Stimulated activated CD4-positive, alpha-beta T cell treated with anti-CD3 and anti-CD28 coated beads, Interleukin-12 subunit alpha, Interleukin-12 subunit beta, amount 100 ng/mL, for 48 hours (primary cell): ENCODE measurements around the gene CARD11.

Experiments used
- DNase-seq, 3 donors: peaks; one replicate each; pipeline ENCODE4 v3.0.0-alpha.2; 2020; ENCODE audit warnings: low read depth in 2 of 3, low spot score in 1 of 3

CARD11 gene

DNA sequence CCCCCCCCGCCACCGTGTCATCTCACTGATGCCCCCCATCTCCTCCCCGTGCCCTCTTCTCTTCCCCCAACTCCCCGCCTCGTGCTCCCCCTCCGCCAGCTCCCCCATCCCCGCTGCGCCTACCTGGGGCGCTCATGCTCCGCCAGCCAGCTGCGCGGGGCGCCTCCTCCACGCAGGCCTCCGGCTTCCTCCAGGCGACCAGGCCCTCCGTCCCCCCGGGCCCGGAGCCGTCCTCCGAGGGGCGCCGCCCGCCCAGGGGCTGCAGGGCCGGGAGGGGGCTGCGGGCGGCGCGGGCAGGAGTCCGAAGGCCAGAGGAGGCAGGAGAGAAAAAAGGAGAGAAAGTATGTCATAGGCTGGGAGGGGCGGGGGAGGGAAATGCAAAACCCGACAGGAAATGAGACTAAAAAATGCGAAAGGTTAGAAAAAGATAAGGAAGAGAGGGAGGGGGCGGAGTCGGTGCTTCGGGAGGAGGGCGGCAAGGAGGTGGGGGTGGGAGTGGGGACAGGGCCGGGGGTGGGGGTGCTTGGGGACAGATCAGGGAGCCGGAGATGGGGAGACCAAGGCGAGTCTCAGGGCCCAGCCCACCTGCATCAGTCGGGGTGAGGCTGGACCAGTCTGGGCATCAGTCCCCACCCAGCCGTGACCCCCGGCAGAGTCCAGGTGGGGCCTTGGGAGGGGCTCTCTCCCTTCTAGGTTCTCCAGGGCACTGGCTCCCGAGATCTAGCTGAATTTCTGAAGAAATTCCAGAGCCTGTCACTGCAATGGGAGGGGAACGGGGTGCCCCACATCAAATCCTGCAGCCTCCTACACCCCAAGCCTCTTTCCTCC lies at the start of gene CARD11:
Gene CARD11 (minus strand): TSS at position 324 of the 828 bp plus-strand sequence. CDS start 85,361 bp downstream, outside the sequence.
- peak; percentile 7 to 41 (median 34) for DNase-seq

DNA sequence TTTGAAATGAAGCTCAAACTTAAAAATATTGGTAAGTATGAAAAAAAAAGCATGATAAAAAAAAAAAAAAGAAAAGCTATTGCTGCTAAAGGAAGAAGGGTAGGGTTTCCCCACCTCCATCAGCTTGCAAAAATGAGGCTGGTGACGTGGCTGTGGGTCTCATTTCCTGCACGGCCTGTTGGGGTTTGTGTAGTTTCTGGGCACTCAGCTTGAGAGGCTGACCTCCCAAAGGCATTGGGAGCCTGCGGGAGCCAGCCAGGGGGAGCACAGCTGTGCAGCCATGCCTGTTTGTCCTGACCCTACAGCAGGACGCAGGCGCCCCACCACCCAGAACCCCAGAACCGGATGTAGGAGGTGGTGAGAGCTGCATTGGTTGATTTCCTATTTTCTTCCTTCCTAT lies 48.8 kb upstream of the CARD11 start:
- peak; percentile 53 to 62 (median 55) for DNase-seq

DNA sequence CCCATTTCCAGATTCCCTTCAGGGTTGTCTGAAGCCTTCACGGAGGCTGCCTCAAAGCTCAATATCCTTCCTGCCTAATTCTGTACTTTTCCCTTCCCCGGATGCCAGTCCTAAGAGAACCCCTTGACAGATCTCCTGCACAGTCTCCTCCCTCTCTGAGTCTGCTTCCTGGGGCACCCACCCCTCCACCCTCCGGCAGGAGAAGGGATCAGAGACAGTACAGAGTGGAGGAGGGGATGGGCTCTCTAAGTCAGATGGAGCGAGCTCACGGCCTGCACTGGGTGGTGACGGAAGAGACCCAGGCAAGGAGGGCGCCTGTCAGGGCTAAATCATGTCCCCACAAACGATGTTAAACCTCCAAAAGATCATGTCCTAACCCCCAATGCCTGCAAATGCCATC lies 48.0 kb upstream of the CARD11 start:
- no peak for DNase-seq

DNA sequence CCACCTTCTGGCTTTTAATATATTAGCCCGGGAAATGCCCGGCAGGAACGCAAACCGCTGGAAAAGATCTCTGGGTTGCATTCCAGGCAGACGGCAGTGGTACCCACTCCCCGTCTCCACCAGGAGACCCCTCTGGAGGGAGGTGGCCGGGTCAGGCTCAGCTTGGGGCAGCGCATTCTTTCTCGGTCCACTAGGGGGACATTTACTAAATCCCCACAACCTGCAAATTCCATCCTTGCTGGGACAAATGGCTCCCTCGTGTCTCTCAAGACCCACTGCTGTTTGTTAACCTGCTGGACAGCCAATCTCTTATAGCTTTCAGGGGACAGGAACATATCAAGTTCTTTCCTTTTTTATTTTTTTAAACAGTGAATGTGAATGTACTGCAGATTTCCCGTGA lies 45.8 kb upstream of the CARD11 start:
- DNase-seq: no peak

DNA sequence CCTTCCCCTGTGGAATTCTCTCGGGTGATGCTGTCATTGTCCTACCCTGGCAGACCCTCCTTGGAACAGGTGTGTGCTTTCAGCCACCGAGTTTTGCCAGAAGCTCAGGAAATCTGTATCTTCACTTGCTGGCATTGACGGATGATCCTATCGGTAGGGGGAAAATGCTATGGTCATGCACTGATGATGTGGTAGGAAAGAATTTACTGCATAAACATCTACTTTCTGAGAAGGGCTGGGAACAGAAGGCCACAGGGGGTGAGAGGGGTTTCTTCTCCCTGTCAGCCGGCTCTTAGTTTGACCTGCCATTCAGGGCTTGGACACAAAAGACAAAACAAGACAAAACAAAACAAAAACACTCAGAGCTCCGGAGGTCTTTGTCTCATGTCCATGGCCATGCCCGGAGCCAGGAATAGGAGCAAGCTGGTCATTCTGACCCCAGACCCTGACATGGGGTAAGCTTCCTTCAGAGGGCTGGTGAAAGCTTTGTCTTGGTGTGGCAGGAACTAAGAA lies 43.6 kb upstream of the CARD11 start:
- DNase-seq: no peak

DNA sequence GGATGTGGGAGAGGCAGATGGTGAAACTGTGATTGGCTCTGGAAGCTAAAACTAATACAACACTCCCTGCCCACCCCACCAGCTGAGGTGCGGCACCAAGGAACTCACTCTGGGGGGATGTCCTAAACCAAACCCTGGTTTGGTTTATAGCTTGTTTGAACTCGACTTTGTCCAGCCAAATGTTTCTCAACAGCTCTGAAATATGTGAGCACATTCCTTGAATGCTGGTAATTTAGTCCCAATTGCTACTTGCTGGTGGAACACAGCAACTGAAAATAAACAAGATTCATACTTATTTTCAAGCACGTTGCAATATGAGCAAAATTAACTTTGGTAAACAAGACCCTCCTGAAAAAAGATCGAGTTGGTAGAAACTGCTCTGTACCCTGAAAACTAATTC lies 39.7 kb upstream of the CARD11 start:
- DNase-seq: no peak

DNA sequence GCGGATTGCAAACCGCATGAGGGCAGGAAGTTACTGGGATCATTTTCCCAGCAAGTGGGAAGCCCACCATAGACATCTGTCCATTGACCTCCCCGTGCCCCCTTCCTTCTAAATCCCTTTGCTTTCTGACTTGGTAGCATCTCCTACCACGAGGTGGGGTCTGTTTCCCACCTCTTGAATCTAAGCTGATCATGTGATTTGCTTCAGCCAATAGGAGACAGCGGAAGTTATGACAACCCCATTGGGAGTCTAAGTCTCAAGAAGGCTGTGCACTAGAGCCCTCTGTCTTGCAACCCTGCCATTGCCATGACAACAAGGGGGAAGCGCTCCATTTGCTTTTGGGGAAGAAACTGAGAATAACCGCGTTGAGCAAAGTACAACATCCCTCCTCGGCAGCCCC lies 39.2 kb upstream of the CARD11 start:
- DNase-seq: no peak

DNA sequence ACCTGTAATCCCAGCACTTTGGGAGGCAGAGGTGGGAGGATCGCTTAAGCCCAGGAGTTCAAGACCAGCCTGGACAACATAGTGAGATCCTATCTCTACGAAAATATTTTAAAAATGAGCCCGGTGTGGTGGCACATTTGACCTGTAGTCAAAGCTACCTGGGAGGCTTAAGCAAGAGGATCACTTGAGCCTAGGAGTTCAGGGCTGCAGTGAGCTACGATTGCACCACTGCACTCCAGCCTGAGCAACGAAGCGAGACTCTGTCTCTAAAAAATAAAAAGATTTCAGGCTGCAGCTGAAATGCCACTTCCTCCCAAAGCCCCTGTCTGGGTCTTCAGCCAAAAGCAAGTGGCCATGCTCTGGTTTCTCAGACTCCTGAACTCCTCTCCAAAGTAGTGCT lies 38.7 kb upstream of the CARD11 start:
- DNase-seq: no peak

DNA sequence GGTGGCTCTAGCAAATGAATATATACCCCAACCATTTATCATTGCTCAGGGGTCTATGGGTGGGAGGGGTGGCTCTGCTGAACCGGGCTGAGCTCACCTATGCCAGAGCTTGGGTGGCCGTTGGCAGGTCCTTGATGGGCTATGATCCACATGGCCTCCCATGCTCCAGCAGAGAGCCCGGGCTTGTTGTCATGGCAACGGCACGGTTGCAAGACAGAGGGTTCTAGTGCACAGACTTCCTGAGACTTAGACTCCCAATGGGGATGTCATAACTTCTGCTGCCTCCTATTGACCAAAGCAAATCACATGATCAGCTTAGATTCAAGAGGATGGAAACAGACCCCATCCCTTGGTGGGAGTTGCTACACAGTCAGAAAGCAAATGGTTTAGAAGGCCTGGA lies 36.4 kb upstream of the CARD11 start:
- DNase-seq: no peak

DNA sequence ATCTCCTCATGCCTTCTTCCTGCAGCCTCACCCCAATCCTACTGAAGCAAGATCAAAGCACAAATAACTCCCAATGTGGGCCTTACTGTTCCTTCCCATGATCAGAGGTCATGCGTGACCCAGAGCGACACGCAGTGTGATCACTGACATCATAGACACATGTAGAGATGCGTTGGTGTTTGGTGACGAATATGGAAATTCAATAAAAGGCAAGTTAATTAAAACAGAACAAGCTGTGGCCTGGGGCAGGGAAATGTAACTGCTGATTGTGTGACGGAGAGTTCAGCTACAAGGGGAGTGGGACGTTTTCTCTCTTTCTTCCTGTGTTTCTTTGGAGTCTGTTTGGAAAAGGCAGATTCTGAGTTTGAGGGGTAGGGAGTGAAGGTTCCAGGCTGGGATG lies 34.8 kb upstream of the CARD11 start:
- DNase-seq: no peak

DNA sequence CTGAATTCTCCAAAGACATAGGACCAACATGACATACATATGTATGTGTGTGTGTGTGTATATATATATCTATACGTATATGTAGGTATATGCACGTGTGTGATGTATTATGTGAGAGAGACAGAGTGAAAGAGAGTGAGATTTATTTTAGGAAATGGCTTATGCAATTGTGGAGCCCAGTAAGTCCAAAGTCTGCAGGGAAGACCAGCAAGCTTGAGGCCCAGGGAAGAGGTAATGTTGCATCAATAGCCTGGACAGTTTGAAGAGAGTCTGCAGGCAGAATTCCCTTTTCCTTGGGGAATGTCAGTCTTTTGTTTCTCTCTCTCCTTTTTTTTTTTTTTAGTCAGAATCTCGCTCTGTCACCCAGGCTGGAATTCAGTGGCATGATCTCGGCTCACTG lies 33.0 kb upstream of the CARD11 start:
- DNase-seq: no peak

DNA sequence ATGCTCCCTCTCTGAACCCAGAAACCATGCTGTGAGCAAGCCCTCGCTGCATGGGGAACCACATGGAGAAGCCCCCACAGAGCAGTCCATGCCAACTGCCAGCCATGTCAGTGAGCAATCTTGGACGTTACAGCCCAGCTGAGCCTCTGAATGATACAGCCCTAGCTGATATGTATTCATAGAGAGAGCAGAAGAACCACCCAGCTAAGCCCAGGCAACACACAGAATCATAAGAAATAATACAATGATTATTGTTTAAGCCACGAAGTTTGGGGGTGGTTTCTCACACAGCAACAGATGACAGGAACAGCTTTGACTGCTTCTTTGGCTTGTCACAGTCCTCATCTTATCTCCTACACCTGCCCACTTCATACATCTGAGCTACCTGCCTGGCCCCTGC lies 32.5 kb upstream of the CARD11 start:
- DNase-seq: no peak

DNA sequence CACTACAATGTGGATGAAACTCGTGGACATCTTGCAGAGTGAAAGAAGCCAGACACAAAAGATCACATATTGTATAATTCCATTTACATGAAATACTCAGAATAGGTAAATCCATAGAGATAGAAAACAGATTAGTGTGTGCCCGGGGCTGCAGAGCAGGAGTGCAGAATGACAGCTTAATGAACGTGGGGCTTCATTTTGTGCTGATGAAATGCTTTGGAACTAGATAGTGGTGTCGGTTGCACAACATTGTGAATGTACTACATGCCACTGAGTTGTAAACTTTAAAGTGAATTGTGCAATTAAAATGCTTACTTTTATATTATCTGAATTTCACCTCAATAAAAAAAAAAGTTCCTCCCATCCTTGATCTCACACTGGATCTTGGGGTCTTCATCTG lies 31.8 kb upstream of the CARD11 start:
- no peak for DNase-seq

DNA sequence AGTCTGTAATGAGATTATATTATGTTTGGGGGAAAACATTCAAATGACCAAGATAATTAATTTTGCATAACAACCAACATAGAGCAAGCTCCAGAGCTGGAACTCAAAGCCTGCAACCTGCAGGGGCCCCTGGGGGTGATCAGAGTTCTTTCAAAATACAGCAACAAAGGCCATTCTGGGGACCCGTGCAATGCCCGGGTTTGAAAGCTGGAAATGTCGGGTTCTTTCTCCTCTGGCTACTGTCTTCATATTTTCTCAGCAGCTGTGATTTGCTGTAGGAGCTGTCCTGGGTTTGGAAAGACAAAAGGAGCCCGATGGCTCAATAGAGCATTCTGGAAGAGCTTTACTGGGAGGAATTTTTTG lies 30.8 kb upstream of the CARD11 start:
- DNase-seq: no peak

DNA sequence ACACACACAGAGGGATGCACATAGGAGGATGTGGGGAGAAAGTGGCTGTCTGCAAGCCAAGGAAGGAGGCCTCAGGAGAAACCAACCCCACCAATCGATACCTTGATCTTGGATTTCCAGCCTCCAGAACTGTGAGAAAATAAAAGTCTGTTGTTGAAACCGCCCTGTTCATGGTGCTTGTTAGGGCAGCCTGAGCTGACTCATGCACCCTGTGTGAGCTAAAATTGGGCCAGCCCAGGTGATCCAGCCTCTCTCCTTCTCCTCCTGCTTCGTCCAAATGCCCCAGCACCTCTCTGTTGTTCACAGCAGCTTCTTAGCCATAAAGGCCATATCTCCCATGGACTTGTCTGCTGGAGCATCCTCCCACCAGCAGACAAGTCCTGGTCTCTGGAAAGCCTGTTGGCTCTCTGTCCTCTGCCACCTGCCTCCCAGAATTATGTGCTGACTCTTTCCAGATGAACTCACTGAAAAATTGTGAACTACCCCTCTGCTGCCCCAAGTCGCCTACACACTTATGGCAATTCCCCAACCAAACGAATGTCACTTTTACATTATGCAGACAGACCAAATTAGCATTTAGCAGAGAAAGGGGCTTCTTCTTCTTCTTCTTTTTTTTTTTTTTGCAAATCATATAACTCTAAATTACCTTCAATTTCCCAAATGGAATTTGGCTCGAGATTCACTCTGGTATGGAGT lies 30.2 kb upstream of the CARD11 start:
- DNase-seq: no peak

DNA sequence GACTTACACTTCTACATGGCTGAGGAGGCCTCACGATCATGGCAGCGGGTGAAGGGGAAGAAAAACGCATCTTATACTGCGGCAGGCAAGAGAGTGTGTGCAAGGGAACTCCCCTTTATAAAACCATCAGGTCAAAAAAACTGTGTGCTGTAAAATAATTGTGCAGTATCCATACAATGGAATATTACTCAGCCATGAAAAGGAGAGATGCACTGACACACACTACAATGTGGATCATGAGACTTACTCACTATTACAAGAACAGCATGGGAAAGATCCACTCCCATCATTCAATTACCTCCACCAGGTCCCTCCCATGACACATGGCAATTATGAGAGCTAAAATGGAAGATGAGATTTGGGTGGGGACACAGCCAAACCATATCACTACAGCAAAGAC lies 27.2 kb upstream of the CARD11 start:
- no peak for DNase-seq

DNA sequence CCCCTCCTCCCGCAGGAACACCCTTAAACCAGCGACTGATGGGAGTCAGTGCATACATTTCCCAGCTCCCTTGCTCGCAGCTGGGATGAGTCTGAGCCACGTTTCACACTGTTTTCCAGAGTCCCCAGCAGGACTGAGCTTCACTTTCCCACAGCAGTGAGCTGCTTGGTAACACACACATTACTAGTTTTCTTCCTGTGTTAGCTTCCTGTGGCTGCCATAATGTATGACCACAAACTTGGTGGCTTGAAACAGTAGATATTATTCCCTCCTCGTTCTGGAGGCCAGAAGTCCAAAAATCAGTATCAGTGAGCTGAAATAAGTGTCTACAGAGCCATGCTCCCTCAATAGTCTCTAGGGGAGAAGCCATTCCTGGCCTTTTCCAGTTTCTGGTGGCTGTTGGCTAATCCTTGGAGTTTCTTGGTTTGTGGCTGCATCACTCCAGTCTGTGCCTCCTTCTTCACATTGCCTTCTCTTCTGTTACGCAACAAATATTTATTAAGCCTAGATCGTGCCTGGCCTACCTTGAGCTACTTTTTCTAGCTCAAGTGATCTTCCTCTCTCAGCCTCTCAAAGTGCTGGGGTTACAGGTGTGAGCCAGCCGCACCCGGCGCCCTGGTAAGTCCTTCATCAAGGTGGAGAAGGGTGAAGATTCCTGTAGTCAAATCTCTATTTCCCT lies 26.2 kb upstream of the CARD11 start:
- no peak for DNase-seq

DNA sequence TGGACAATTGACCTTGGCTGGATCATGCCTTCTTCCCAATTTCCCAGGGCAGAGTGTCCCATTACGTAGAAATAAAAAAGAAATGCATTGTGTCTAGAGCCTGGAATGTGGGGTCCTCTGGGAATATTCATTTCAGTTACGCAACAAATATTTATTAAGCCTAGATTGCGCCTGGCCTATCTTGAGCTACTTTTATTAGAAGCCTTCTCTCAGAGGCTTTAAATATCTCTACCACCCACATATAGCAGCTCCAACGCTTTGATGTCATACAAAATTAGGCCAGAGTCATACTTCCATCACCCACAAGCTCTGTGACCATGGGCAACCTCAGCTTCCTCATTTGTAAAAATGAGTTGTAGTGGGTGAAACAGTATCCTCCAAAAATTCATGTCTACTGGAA lies 24.9 kb upstream of the CARD11 start:
- no peak for DNase-seq

DNA sequence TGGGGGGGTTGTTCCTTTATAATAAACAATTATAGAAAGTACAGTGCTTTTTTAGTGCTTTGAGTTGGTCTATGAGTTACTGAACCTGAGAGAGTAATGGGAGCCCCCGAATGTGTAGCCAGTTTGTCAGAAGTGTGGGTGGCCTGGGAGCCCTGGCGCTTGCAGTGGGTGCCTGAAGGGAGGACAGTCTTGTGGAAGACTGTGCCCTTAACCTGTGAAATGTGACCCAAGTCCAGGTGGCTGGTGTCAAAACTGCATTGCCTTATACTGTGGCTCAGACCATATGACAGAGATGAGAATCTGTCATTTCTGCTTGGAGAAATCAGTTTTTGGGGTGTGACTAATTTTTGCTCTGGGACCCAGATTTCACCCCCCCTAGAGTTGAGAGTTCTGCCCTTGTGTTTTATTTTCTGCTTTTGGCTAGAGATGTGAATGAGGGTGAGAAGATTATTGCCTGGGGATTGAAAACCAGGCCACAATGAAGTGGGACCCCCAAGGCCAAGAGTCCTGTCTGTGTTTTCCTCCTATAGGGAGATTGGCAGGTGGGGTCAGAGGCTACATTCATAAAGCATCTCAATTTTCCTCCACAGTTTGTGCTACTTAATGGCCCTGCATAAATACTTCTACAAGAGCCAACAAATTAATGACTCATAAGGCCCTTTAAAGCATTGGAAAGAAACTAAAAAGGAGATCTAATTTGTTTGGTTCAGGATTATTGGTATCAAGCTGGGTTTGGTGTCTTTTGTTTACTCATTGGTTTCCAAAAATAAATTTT lies 24.1 kb upstream of the CARD11 start:
- DNase-seq: no peak

DNA sequence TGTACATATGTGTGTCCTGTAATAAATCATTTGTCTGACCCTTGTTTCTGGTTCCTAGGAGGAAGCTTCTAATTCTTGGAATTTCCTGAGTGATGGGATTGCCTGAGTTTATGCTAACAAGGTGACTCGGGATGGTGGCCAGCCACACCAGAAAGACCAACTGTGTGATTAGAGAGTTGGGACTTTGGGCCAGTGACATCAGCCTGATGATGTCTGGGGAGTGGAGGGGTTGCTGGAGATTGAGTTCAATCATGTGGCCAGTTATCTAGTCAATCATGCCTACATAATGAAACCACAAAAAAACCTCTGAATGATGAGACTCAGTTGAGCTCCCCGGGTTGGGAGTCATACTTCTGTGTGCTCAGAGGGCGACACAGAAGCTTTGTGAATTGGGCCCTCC lies 23.5 kb upstream of the CARD11 start:
- no peak for DNase-seq

DNA sequence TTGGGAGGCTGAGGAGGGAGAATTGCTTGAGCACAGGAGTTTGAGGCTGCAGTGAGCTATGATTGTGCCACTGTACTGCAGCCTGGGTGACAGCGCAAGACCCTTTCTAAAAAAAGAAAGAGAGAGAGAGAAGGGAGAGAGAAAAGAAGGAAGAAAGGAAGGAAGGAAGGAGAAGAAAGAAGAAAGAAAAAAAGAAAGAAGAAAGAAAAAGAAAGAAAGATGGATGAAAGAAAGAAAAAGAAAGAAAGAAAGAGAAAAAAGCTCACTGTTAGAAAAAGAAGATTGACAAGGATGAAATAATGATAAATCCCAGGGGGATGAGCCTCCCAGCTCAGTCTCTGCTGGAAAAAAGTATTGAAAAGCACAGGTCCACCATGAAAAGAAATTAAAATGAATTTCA lies 22.8 kb upstream of the CARD11 start:
- DNase-seq: no peak
